H1 (cell line): ENCODE measurements around the gene ADGRF5.

Experiments
- CEBPB ChIP-seq: IDR thresholded peaks from 2 replicates; pipeline ENCODE4 v1.6.1; 2012; ENCODE audit warnings: low read depth, low read length
- CHD2 ChIP-seq: IDR thresholded peaks from 2 replicates; pipeline ENCODE4 v1.6.1; 2012; ENCODE audit warnings: low read length, improper control_type of control experiment
- CTCF ChIP-seq, 3 experiments: IDR thresholded peaks; 1 replicate in 2 of 3; 2 replicates in 1 of 3; pipeline versions ENCODE4 v1.5.1 to v1.6.1; 2011; ENCODE audit warnings: low read length in 3 of 3, mild to moderate bottlenecking in 3 of 3, inconsistent platforms in 2 of 3, low read depth in 1 of 3, moderate library complexity in 1 of 3; ENCODE audit not compliant: insufficient read depth in 1 of 3; ENCODE audit errors: control extremely low read depth in 1 of 3
- EP300 ChIP-seq, 2 experiments: IDR thresholded peaks; 1 replicate in 1 of 2; 2 replicates in 1 of 2; pipeline ENCODE4 v1.6.1; 2011 to 2012; ENCODE audit warnings: low read depth in 2 of 2, low read length in 2 of 2, mild to moderate bottlenecking in 2 of 2, borderline replicate concordance in 1 of 2, inconsistent platforms in 1 of 2, moderate library complexity in 1 of 2
- MAX ChIP-seq: IDR thresholded peaks from 2 replicates; pipeline ENCODE4 v1.6.1; 2012; ENCODE audit warnings: inconsistent platforms
- SP2 ChIP-seq: IDR thresholded peaks from 2 replicates; pipeline ENCODE4 v1.6.1; 2012; ENCODE audit warnings: mild to moderate bottlenecking, low read length, inconsistent platforms
- YY1 ChIP-seq: IDR thresholded peaks from 2 replicates; pipeline ENCODE4 v1.6.1; 2011; ENCODE audit warnings: low read depth, mild to moderate bottlenecking, low read length

DNA sequence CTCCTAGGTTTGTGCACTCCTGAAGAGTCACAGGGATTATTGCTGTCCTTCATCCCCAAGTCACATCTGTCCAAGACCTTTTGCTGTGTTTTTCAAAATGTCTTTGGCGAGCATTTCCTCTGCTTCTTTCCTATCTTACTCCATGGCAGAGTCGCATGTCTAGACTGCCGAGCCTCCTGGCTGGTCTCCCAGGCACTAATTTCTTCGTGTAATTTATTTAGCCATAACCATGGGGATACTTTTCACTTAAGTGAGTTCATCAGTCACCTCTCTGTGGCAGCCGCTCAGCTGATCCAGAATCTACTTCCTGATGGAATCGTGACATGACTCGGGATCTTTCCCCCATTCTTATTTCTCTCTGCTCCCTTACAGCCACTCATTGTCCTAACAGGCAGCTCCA is 25.8 kb downstream of the ADGRF5 start:
- TF ChIP-seq YY1 (no peak), MAX (no peak), SP2 (no peak), CTCF (IDR thresholded peaks at IDR 0.05; ENCODE audit: control extremely low read depth in 1 of 3, insufficient read depth in 1 of 3, low read depth in 1 of 3, low read length in 3 of 3) (no peak), CHD2 (no peak), EP300 (IDR thresholded peaks at IDR 0.05; ENCODE audit: borderline replicate concordance in 1 of 2, low read depth in 2 of 2, low read length in 2 of 2) (no peak), CEBPB (no peak)
